ENCODE measurements around the gene KIF3B. TPM values are rescaled to one million over a fixed set of nuclear protein-coding genes. Genes with fewer than 3 reads are reported as not detected.
"Not testable (repeated sequence)": the region's sequence is repeated elsewhere in the genome, so short reads cannot be mapped to it uniquely, and the experiment has no call there.

Gene KIF3B
- total RNA-seq, 1 donor from 2014 or later, result 10.4 TPM

DNA sequence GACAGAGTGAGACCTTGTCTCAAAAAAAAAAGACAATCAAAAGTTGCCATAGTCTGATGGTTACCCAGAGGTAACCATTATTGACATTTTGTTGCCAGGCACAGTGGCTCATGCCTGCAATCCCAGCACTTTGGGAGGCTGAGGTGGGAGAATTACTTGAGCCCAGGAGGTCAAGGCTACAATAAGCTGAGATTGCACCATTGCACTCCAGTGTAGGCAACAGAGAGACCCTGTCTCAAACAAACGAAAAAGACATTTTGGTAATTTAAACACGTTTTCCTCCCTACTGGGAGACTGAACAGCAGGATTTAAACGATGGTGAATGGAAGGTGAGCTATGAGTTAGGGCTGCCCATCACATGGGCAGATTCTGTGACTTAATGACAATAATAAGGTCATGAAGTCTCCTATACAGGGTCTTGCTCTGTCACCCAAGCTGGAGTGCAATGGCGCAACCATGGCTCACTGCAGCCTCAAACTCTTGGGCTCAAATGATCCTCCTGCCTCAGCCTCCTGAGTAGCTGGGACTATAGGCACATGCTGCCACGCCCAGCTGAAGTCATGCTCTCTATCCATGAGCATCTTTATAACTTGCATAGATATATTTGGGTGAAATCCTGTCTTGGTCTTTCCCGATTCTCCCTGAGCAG is 76.5 kb downstream of the KIF3B start:
- no peak overlapping the region for H3K27ac ChIP-seq (ENCODE audit: low read depth, low read length)
- H3K27me3 ChIP-seq (ENCODE audit: control insufficient read depth in 3 of 3, insufficient read depth in 3 of 3, low read length in 3 of 3), result no peaks in the 10 kb centered on the region
- H3K4me1 ChIP-seq (ENCODE audit: control insufficient read depth in 3 of 3, insufficient read depth in 3 of 3, low read length in 3 of 3), result peaks cover 8 to 9% (median 9%) of the 10 kb centered on the region in 3 donors
- no peak overlapping the region for H3K4me3 ChIP-seq (ENCODE audit: low read length in 3 of 3)
- no peaks in the 10 kb centered on the region for H3K36me3 ChIP-seq (ENCODE audit: control insufficient read depth in 3 of 3, insufficient read depth in 3 of 3, low read length in 3 of 3)
- no peak overlapping the region for H3K9ac ChIP-seq (ENCODE audit: low read depth in 1 of 3, low read length in 3 of 3)
- H3K9me3 ChIP-seq (ENCODE audit: control insufficient read depth in 3 of 3, low read length in 3 of 3), result no peaks in the 10 kb centered on the region

GRCh38 chr20:32354592-32355416 is 77.4 kb downstream of the KIF3B start:
- peaks cover 9 to 14% (median 14%) of the 10 kb centered on the region in 3 donors for H3K4me1 ChIP-seq (ENCODE audit: control insufficient read depth in 3 of 3, insufficient read depth in 3 of 3, low read length in 3 of 3)
- H3K4me3 ChIP-seq (ENCODE audit: low read length in 3 of 3), result no peak overlapping the region
- no peaks in the 10 kb centered on the region for H3K9me3 ChIP-seq (ENCODE audit: control insufficient read depth in 3 of 3, low read length in 3 of 3)
- H3K27ac ChIP-seq (ENCODE audit: low read depth, low read length), result no peak overlapping the region
- H3K9ac ChIP-seq (ENCODE audit: low read depth in 1 of 3, low read length in 3 of 3), result no peak overlapping the region
- H3K27me3 ChIP-seq (ENCODE audit: control insufficient read depth in 3 of 3, insufficient read depth in 3 of 3, low read length in 3 of 3), result no peaks in the 10 kb centered on the region
- H3K36me3 ChIP-seq (ENCODE audit: control insufficient read depth in 3 of 3, insufficient read depth in 3 of 3, low read length in 3 of 3), result no peaks in the 10 kb centered on the region

DNA sequence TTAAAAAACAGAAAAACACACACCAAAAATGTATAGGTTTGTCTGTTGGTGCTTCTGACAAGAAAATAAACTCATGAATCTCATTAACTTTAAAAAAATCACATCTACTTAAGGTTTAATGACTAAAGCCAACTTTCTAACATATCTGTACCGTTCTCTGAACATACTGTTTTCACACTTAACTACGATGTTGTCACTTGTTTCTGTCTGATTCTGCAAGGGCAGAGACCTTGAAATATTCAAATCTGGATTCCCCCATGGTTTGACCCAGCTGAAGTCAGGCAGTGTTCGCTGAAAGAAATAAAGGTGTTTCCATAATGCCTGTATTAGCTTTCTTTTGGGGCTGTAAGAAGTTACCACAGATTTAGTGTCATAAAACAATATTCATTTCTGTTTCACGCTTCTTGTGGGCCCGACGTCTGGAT is 78.0 kb downstream of the KIF3B start:
- Histone ChIP-seq H3K9ac (ENCODE audit: low read depth in 1 of 3, low read length in 3 of 3) (no peak overlapping the region), H3K4me1 (ENCODE audit: control insufficient read depth in 3 of 3, insufficient read depth in 3 of 3, low read length in 3 of 3) (peaks cover 13 to 20% (median 20%) of the 10 kb centered on the region in 3 donors), H3K36me3 (ENCODE audit: control insufficient read depth in 3 of 3, insufficient read depth in 3 of 3, low read length in 3 of 3) (no peaks in the 10 kb centered on the region), H3K9me3 (ENCODE audit: control insufficient read depth in 3 of 3, low read length in 3 of 3) (no peaks in the 10 kb centered on the region), H3K27ac (ENCODE audit: low read depth, low read length) (no peak overlapping the region), H3K27me3 (ENCODE audit: control insufficient read depth in 3 of 3, insufficient read depth in 3 of 3, low read length in 3 of 3) (no peaks in the 10 kb centered on the region), H3K4me3 (ENCODE audit: low read length in 3 of 3) (no peak overlapping the region)

- not testable (repeated sequence) for H3K9ac ChIP-seq (ENCODE audit: low read depth in 1 of 3, low read length in 3 of 3); H3K27me3 ChIP-seq (ENCODE audit: control insufficient read depth in 3 of 3, insufficient read depth in 3 of 3, low read length in 3 of 3); H3K36me3 ChIP-seq (ENCODE audit: control insufficient read depth in 3 of 3, insufficient read depth in 3 of 3, low read length in 3 of 3); H3K4me3 ChIP-seq (ENCODE audit: low read length in 3 of 3); H3K27ac ChIP-seq (ENCODE audit: low read depth, low read length); H3K9me3 ChIP-seq (ENCODE audit: control insufficient read depth in 3 of 3, low read length in 3 of 3)
- peaks cover 16 to 26% (median 20%) of the 10 kb centered on the region in 3 donors for H3K4me1 ChIP-seq (ENCODE audit: control insufficient read depth in 3 of 3, insufficient read depth in 3 of 3, low read length in 3 of 3)
Observed at GRCh38 chr20:32355907-32356621, 78.6 kb downstream of the KIF3B start.

DNA sequence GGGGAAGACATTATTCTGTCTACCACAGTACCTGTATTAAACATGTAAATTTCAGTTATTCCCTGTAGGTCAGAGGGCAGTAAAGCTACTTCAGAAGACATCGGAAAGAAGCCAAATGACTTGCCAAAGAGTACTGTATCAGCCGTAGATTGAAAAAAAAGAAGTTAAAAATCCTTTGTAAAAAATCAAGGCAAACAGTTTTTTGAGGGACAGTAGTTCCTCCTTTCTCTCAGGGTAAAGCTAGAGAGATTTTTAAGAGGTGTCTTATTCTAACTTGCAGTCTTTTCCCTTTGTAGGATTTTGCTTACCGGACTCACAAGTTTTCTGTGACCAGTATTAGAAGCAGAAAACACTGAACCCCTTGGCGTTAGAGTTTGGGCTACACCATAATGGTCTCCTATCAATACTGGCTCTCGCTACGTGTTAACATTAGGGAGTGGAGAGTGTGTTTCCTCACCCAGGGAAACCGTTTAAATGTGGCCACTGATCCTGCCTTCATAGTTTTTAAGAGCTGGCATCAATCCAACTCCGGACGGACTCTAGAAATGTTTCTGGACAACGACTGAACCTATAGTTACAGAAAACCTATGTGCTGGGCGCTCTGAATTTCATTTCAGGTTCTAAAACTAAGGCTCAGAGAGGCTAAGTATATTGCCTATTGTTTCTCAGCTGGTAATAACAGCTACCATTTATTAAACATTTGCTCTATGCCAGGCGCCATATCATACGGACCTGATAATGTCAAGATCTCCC is 79.3 kb downstream of the KIF3B start:
- Histone ChIP-seq H3K4me1 (ENCODE audit: control insufficient read depth in 3 of 3, insufficient read depth in 3 of 3, low read length in 3 of 3) (peaks cover 17 to 27% (median 20%) of the 10 kb centered on the region in 3 donors), H3K9me3 (ENCODE audit: control insufficient read depth in 3 of 3, low read length in 3 of 3) (no peaks in the 10 kb centered on the region), H3K9ac (ENCODE audit: low read depth in 1 of 3, low read length in 3 of 3) (peak overlapping the region; percentile 82 to 96 (median 94)), H3K4me3 (ENCODE audit: low read length in 3 of 3) (peak overlapping the region; percentile 82 to 99 (median 98)), H3K27ac (ENCODE audit: low read depth, low read length) (peak overlapping the region; percentile 98), H3K27me3 (ENCODE audit: control insufficient read depth in 3 of 3, insufficient read depth in 3 of 3, low read length in 3 of 3) (no peaks in the 10 kb centered on the region), H3K36me3 (ENCODE audit: control insufficient read depth in 3 of 3, insufficient read depth in 3 of 3, low read length in 3 of 3) (no peaks in the 10 kb centered on the region)

GRCh38 chr20:32357375-32357868 is 80.0 kb downstream of the KIF3B start:
- H3K4me1 ChIP-seq (ENCODE audit: control insufficient read depth in 3 of 3, insufficient read depth in 3 of 3, low read length in 3 of 3), result peaks cover 20 to 27% (median 23%) of the 10 kb centered on the region in 3 donors
- H3K27ac ChIP-seq (ENCODE audit: low read depth, low read length), result peak overlapping the region; percentile 98
- no peaks in the 10 kb centered on the region for H3K27me3 ChIP-seq (ENCODE audit: control insufficient read depth in 3 of 3, insufficient read depth in 3 of 3, low read length in 3 of 3)
- H3K9me3 ChIP-seq (ENCODE audit: control insufficient read depth in 3 of 3, low read length in 3 of 3), result no peaks in the 10 kb centered on the region
- H3K9ac ChIP-seq (ENCODE audit: low read depth in 1 of 3, low read length in 3 of 3), result peak overlapping the region; percentile 82 to 96 (median 94)
- H3K4me3 ChIP-seq (ENCODE audit: low read length in 3 of 3), result peak overlapping the region; percentile 82 to 99 (median 98)
- no peaks in the 10 kb centered on the region for H3K36me3 ChIP-seq (ENCODE audit: control insufficient read depth in 3 of 3, insufficient read depth in 3 of 3, low read length in 3 of 3)

GRCh38 chr20:32357869-32358631 is 80.6 kb downstream of the KIF3B start, which contains the start of gene ASXL1:
Gene ASXL1 (plus strand): TSS chr20:32358331. CDS start chr20:32358776, 445 bp downstream.
- H3K36me3 ChIP-seq (ENCODE audit: control insufficient read depth in 3 of 3, insufficient read depth in 3 of 3, low read length in 3 of 3), result no peaks in the 10 kb centered on the region
- peaks cover 20 to 28% (median 23%) of the 10 kb centered on the region in 3 donors for H3K4me1 ChIP-seq (ENCODE audit: control insufficient read depth in 3 of 3, insufficient read depth in 3 of 3, low read length in 3 of 3)
- H3K27me3 ChIP-seq (ENCODE audit: control insufficient read depth in 3 of 3, insufficient read depth in 3 of 3, low read length in 3 of 3), result no peaks in the 10 kb centered on the region
- H3K27ac ChIP-seq (ENCODE audit: low read depth, low read length), result peak within 1 kb of the TSS; percentile 98
- peak within 1 kb of the TSS; percentile 90 to 99 (median 98) for H3K4me3 ChIP-seq (ENCODE audit: low read length in 3 of 3)
- peak within 1 kb of the TSS; percentile 94 to 96 (median 95) for H3K9ac ChIP-seq (ENCODE audit: low read depth in 1 of 3, low read length in 3 of 3)
- no peaks in the 10 kb centered on the region for H3K9me3 ChIP-seq (ENCODE audit: control insufficient read depth in 3 of 3, low read length in 3 of 3)

GRCh38 chr20:32358632-32358882 is 81.1 kb downstream of the KIF3B start:
- peak overlapping the region; percentile 91 for H3K27ac ChIP-seq (ENCODE audit: low read depth, low read length)
- H3K4me3 ChIP-seq (ENCODE audit: low read length in 3 of 3), result peak overlapping the region in 2 of 3 donors; percentile 87 to 90
- no peaks in the 10 kb centered on the region for H3K36me3 ChIP-seq (ENCODE audit: control insufficient read depth in 3 of 3, insufficient read depth in 3 of 3, low read length in 3 of 3)
- no peaks in the 10 kb centered on the region for H3K27me3 ChIP-seq (ENCODE audit: control insufficient read depth in 3 of 3, insufficient read depth in 3 of 3, low read length in 3 of 3)
- H3K9ac ChIP-seq (ENCODE audit: low read depth in 1 of 3, low read length in 3 of 3), result no peak overlapping the region
- peaks cover 25 to 31% (median 27%) of the 10 kb centered on the region in 3 donors for H3K4me1 ChIP-seq (ENCODE audit: control insufficient read depth in 3 of 3, insufficient read depth in 3 of 3, low read length in 3 of 3)
- no peaks in the 10 kb centered on the region for H3K9me3 ChIP-seq (ENCODE audit: control insufficient read depth in 3 of 3, low read length in 3 of 3)

Measured in skeletal muscle tissue (tissue), 4 donors.